ENCODE measurements around the gene MANEAL. TPM values are rescaled to one million over a fixed set of nuclear protein-coding genes. Genes with fewer than 3 reads are reported as not detected.

The MANEAL gene
- total and polyA plus RNA-seq, 2 donors (not counting 1 experiment from before 2014, with no cell fraction given), result 3.1 to 6.6 TPM

DNA sequence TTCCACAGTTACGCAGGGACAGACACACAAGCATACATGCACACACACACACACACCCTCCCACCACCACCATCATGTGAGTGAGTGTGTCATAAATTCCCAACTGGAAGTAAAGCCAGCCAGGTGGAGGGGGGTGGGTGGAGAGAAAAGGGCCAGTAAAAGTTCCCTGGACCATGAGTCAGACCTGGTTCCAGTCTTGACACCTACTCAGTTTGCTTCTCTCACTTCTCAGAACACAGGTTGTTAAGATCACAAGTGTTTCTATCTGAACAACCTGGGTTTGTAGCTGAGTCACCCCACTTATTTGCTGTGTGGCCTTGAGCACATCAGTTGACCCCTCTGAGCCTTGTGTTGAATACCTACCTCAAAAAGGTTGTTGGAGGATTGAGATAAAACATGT, 38.4 kb upstream of the MANEAL start:
- peaks cover 0 to 58% (median 21%) of the 10 kb centered on the region in 4 experiments for H3K27me3 ChIP-seq (replicated peaks in 1 of 4; ENCODE audit: control extremely low read depth in 1 of 4, control insufficient read depth in 3 of 4, insufficient read depth in 4 of 4, low read length in 3 of 4)
- ChIA-PET POLR2A (no interaction called here), CTCF (no interaction called here)
- H3K79me2 ChIP-seq (ENCODE audit: control insufficient read depth, insufficient read depth, low read length), result no peaks in the 10 kb centered on the region
- Mint-ChIP-seq H3K27me3 (peaks cover 15% of the 10 kb centered on the region), H3K9me3 (ENCODE audit: insufficient read depth) (no peaks in the 10 kb centered on the region), H3K4me3 (no peak overlapping the region), H3K27ac (no peak overlapping the region), H3K4me1 (peaks cover 12% of the 10 kb centered on the region)
- ATAC-seq (ENCODE audit: low read depth), result no peak
- DNase-seq, result no peak
- no peaks in the 10 kb centered on the region for H3K36me3 ChIP-seq (replicated peaks in 1 of 2; ENCODE audit: control extremely low read depth in 1 of 2, control insufficient read depth in 1 of 2, extremely low read depth in 1 of 2, insufficient read depth in 2 of 2, low read length in 1 of 2)
- no peak overlapping the region for H3K4me3 ChIP-seq (ENCODE audit: control extremely low read depth in 1 of 5, extremely low read depth in 1 of 5, insufficient read depth in 1 of 5, low read depth in 2 of 5, low read length in 4 of 5)
- TF ChIP-seq, protein P1, sequence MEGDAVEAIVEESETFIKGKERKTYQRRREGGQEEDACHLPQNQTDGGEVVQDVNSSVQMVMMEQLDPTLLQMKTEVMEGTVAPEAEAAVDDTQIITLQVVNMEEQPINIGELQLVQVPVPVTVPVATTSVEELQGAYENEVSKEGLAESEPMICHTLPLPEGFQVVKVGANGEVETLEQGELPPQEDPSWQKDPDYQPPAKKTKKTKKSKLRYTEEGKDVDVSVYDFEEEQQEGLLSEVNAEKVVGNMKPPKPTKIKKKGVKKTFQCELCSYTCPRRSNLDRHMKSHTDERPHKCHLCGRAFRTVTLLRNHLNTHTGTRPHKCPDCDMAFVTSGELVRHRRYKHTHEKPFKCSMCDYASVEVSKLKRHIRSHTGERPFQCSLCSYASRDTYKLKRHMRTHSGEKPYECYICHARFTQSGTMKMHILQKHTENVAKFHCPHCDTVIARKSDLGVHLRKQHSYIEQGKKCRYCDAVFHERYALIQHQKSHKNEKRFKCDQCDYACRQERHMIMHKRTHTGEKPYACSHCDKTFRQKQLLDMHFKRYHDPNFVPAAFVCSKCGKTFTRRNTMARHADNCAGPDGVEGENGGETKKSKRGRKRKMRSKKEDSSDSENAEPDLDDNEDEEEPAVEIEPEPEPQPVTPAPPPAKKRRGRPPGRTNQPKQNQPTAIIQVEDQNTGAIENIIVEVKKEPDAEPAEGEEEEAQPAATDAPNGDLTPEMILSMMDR (IDR thresholded peaks at IDR 0.05), result no peak
- no peak for TF ChIP-seq EZH2 (IDR thresholded peaks at IDR 0.05; ENCODE audit: borderline replicate concordance, insufficient read depth, low read depth, low read length, poor library complexity, severe bottlenecking)
- no peaks in the 10 kb centered on the region for H3K9me3 ChIP-seq (ENCODE audit: control extremely low read depth in 1 of 3, control insufficient read depth in 2 of 3, insufficient read depth in 1 of 3, low read length in 2 of 3)
- H2AFZ ChIP-seq (ENCODE audit: insufficient read depth, low read depth, low read length, poor library complexity, severe bottlenecking), result no peak overlapping the region
- H3K9ac ChIP-seq (ENCODE audit: low read length), result no peak overlapping the region
- H3K4me2 ChIP-seq (replicated peaks; ENCODE audit: low read depth, low read length, poor library complexity, severe bottlenecking), result no peak overlapping the region
- no peak overlapping the region for H3K27ac ChIP-seq (ENCODE audit: low read length in 2 of 2)
- H3K4me1 ChIP-seq (ENCODE audit: control insufficient read depth in 2 of 2, insufficient read depth in 2 of 2, low read length in 2 of 2), result peaks cover 6 to 18% of the 10 kb centered on the region in 2 donors
- H4K20me1 ChIP-seq (ENCODE audit: control insufficient read depth, insufficient read depth, low read length, poor library complexity, severe bottlenecking), result no peaks in the 10 kb centered on the region
- no CpG with 5 or more reads among the region's 1 CpG for WGBS (ENCODE audit: insufficient coverage)
- intact Hi-C loops (cut with micrococcal nuclease), result no loop called here

DNA sequence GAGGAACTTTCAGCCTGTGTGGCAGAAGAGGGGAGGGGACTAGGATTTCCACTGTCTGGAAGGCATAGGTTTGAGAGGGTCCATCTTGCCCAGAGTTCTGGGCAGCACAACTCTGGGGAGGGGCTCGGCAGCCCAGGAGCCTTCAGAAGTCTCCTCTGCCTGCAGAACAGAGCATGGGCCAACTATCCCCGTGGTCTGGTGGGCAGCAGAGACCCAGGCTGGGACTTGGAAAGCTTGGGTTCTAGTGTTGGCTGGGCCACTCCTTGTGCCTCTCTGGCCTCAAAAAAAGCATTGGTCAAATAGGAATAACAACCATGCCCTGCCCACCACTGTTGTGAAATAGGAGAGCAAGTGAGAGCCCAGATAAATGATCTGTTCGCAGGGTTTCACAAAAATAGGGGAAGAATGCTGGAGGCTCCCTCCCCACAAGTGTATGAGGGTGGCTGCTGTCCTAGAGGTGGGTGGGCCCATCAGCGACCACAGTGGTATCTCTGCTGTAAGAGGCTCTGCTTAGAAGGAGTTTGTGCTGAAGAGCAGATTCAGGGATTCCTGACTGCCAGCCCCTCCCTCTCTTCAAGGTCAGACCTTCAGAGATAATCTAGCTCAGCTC, 37.6 kb upstream of the MANEAL start:
- no peaks in the 10 kb centered on the region for H3K79me2 ChIP-seq (ENCODE audit: control insufficient read depth, insufficient read depth, low read length)
- CTCF ChIA-PET, result no interaction called here
- no peaks in the 10 kb centered on the region for H4K20me1 ChIP-seq (ENCODE audit: control insufficient read depth, insufficient read depth, low read length, poor library complexity, severe bottlenecking)
- TF ChIP-seq, protein P1 (IDR thresholded peaks at IDR 0.05), result no peak
- TF ChIP-seq EZH2 (IDR thresholded peaks at IDR 0.05; ENCODE audit: borderline replicate concordance, insufficient read depth, low read depth, low read length, poor library complexity, severe bottlenecking), result no peak
- no peak overlapping the region for H3K9ac ChIP-seq (ENCODE audit: low read length)
- intact Hi-C loops (cut with micrococcal nuclease), result no loop called here
- no peak overlapping the region for H3K27ac Mint-ChIP-seq
- H3K27me3 ChIP-seq (replicated peaks in 1 of 4; ENCODE audit: control extremely low read depth in 1 of 4, control insufficient read depth in 3 of 4, insufficient read depth in 4 of 4, low read length in 3 of 4), result peaks cover 0 to 57% (median 20%) of the 10 kb centered on the region in 4 experiments
- POLR2A ChIA-PET, result no interaction called here
- H3K36me3 ChIP-seq (replicated peaks in 1 of 2; ENCODE audit: control extremely low read depth in 1 of 2, control insufficient read depth in 1 of 2, extremely low read depth in 1 of 2, insufficient read depth in 2 of 2, low read length in 1 of 2), result no peaks in the 10 kb centered on the region
- H2AFZ ChIP-seq (ENCODE audit: insufficient read depth, low read depth, low read length, poor library complexity, severe bottlenecking), result no peak overlapping the region
- peaks cover 11% of the 10 kb centered on the region for H3K27me3 Mint-ChIP-seq
- peaks cover 12% of the 10 kb centered on the region for H3K4me1 Mint-ChIP-seq
- H3K27ac ChIP-seq (ENCODE audit: low read length in 2 of 2), result no peak overlapping the region
- H3K4me3 Mint-ChIP-seq, result no peak overlapping the region
- H3K4me1 ChIP-seq (ENCODE audit: control insufficient read depth in 2 of 2, insufficient read depth in 2 of 2, low read length in 2 of 2), result peaks cover 6 to 18% of the 10 kb centered on the region in 2 donors
- no peaks in the 10 kb centered on the region for H3K9me3 Mint-ChIP-seq (ENCODE audit: insufficient read depth)
- no peak for ATAC-seq (ENCODE audit: low read depth)
- H3K4me2 ChIP-seq (replicated peaks; ENCODE audit: low read depth, low read length, poor library complexity, severe bottlenecking), result no peak overlapping the region
- no peak overlapping the region for H3K4me3 ChIP-seq (ENCODE audit: control extremely low read depth in 1 of 5, extremely low read depth in 1 of 5, insufficient read depth in 1 of 5, low read depth in 2 of 5, low read length in 4 of 5)
- WGBS (ENCODE audit: insufficient coverage), result 67% methylated on average over 1 of the region's 4 CpGs
- no peak for DNase-seq
- no peaks in the 10 kb centered on the region for H3K9me3 ChIP-seq (ENCODE audit: control extremely low read depth in 1 of 3, control insufficient read depth in 2 of 3, insufficient read depth in 1 of 3, low read length in 2 of 3)
